ENCODE results near the gene SP110. TPM values are rescaled to one million over a fixed set of nuclear protein-coding genes. Genes with fewer than 3 reads are reported as not detected.

Gene SP110
- total and polyA plus RNA-seq, 2 donors (not counting 3 experiments of a cell fraction or from before 2014, with no cell fraction given): 10.2 to 10.7 TPM

DNA sequence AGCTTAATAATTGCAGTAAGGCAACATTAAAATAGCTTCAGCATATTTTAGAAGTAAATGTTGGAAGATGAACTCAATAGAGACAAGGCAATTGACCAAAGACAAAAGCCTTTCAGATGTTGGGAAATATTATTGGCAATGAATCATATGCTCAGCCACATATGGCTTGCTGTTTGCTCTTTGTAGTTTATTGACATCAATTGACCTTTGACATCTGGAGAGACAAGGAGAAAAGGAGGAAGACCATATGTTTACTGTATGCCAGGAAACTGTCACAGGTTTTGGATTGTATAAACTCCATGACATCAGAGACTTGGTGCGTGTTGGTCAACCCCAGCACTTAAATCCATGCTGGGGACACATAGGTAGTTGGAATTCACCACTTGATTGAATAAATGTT lies 90.4 kb downstream of the SP110 start:
- dilution Hi-C loops (cut with MboI; ENCODE audit: extremely low pct_ligation_motif_present, low sequenced_read_pairs) (no loop called here), intact Hi-C loops (cut with micrococcal nuclease) (loop anchor here (5.0 kb wide), 1 partner anchor 47 kb away; no protein-coding TSS in a partner anchor)
- no peak for TF ChIP-seq POLR2A (IDR thresholded peaks at IDR 0.05; ENCODE audit: low read depth, low read length)
- no peak for TF ChIP-seq CTCF (IDR thresholded peaks at IDR 0.05; ENCODE audit: extremely low read depth in 1 of 2, insufficient read depth in 1 of 2, low read depth in 1 of 2, low read length in 2 of 2)
- ChIA-PET CTCF (interaction anchor here (0.8 to 3.2 kb wide), 2 partner anchors 13 to 31 kb away, joined by 3 to 16 read pairs; no protein-coding TSS in a partner anchor), POLR2A (no interaction called here)
- FAIRE-seq: no peak
- no peak for DNase-seq (ENCODE audit: low read depth, low spot score)
- peaks cover 13% of the 10 kb centered on the region for H3K4me1 ChIP-seq (ENCODE audit: control insufficient read depth, extremely low read depth, insufficient read depth, low read length)
- no TSS peak for BruUV-seq (replicated peaks)
- H3K4me2 ChIP-seq (ENCODE audit: insufficient read depth, low read length): no peak overlapping the region
- no peaks in the 10 kb centered on the region for H4K20me1 ChIP-seq (replicated peaks; ENCODE audit: control insufficient read depth, extremely low read depth, insufficient read depth, low read length)
- H3K9ac ChIP-seq (replicated peaks; ENCODE audit: extremely low read depth, insufficient read depth, low read length): no peak overlapping the region
- H3K36me3 ChIP-seq (ENCODE audit: control insufficient read depth in 2 of 2, extremely low read depth in 1 of 2, insufficient read depth in 2 of 2, low read length in 2 of 2): no peaks in the 10 kb centered on the region
- no peak overlapping the region for H2AFZ ChIP-seq (ENCODE audit: low read depth, low read length)
- no peak overlapping the region for H3K27ac ChIP-seq (ENCODE audit: insufficient read depth, low read depth, low read length)
- H3K27me3 ChIP-seq (ENCODE audit: control insufficient read depth in 2 of 2, insufficient read depth in 2 of 2, low read length in 2 of 2): no peaks in the 10 kb centered on the region
- no peak overlapping the region for H3K4me3 ChIP-seq (replicated peaks in 1 of 3; ENCODE audit: insufficient read depth in 1 of 3, low read depth in 1 of 3, low read length in 3 of 3)
- H3K9me3 ChIP-seq (replicated peaks; ENCODE audit: control insufficient read depth, insufficient read depth, low read length): no peaks in the 10 kb centered on the region
- H3K9me1 ChIP-seq (replicated peaks; ENCODE audit: control insufficient read depth, extremely low read depth, insufficient read depth, low read length): no peaks in the 10 kb centered on the region
- no peaks in the 10 kb centered on the region for H3K79me2 ChIP-seq (ENCODE audit: control insufficient read depth, insufficient read depth, low read length)

DNA sequence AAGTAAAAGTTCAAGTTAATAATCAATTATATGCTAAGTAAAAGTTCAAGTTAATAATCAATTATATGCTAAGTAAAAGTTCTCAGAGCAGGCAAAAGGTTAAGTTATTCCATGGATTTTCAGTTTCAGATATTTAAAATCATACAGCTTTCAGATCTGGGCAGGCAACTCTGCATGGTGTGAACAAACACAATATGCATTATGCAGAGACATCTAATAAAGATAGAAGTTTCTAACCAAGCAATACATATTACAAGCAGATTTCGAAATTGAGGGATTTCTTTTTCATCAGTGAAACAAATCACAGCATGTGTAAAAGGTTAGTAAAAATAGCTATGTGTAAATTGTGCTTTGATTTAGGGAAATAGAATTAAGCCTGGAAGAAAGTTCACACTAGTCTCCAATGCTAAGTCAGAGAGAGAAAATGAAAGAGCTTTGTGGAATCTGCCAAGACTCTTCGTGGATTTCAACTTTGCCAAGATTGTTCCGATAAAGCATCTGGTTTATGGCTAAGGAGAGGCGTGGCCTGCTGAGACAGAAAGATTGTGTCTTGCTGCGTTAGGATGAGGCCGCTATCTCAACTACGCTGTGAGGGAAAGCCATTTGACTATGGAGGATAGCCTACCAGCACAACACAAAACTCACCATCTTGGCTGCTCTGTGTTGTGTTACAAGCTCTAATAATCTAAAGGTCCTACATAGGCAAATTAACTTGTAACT lies 91.0 kb downstream of the SP110 start:
- dilution Hi-C loops (cut with MboI; ENCODE audit: extremely low pct_ligation_motif_present, low sequenced_read_pairs): no loop called here
- no peak for DNase-seq (ENCODE audit: low read depth, low spot score)
- Histone ChIP-seq H3K9me1 (replicated peaks; ENCODE audit: control insufficient read depth, extremely low read depth, insufficient read depth, low read length) (no peaks in the 10 kb centered on the region), H3K27me3 (ENCODE audit: control insufficient read depth in 2 of 2, insufficient read depth in 2 of 2, low read length in 2 of 2) (no peaks in the 10 kb centered on the region), H3K4me1 (ENCODE audit: control insufficient read depth, extremely low read depth, insufficient read depth, low read length) (peaks cover 13% of the 10 kb centered on the region), H3K27ac (ENCODE audit: insufficient read depth, low read depth, low read length) (no peak overlapping the region), H4K20me1 (replicated peaks; ENCODE audit: control insufficient read depth, extremely low read depth, insufficient read depth, low read length) (no peaks in the 10 kb centered on the region), H3K9ac (replicated peaks; ENCODE audit: extremely low read depth, insufficient read depth, low read length) (no peak overlapping the region), H3K4me2 (ENCODE audit: insufficient read depth, low read length) (no peak overlapping the region), H3K79me2 (ENCODE audit: control insufficient read depth, insufficient read depth, low read length) (no peaks in the 10 kb centered on the region), H3K36me3 (ENCODE audit: control insufficient read depth in 2 of 2, extremely low read depth in 1 of 2, insufficient read depth in 2 of 2, low read length in 2 of 2) (no peaks in the 10 kb centered on the region), H3K4me3 (replicated peaks in 1 of 3; ENCODE audit: insufficient read depth in 1 of 3, low read depth in 1 of 3, low read length in 3 of 3) (no peak overlapping the region), H2AFZ (ENCODE audit: low read depth, low read length) (no peak overlapping the region), H3K9me3 (replicated peaks; ENCODE audit: control insufficient read depth, insufficient read depth, low read length) (no peaks in the 10 kb centered on the region)
- TF ChIP-seq POLR2AphosphoS5 (IDR thresholded peaks at IDR 0.05; ENCODE audit: insufficient read depth, low read depth, low read length) (no peak), CTCF (IDR thresholded peaks at IDR 0.05; ENCODE audit: extremely low read depth in 1 of 2, insufficient read depth in 1 of 2, low read depth in 1 of 2, low read length in 2 of 2) (no peak), EZH2 (IDR thresholded peaks at IDR 0.05; ENCODE audit: borderline replicate concordance, low read depth, low read length, severe bottlenecking) (no peak), FOS (IDR thresholded peaks at IDR 0.05; ENCODE audit: borderline replicate concordance, insufficient read depth, low read length) (no peak), POLR2A (IDR thresholded peaks at IDR 0.05; ENCODE audit: low read depth, low read length) (no peak), GATA2 (IDR thresholded peaks at IDR 0.05; ENCODE audit: insufficient read depth, insufficient read length, low read depth, low read length) (no peak), MYC (IDR thresholded peaks at IDR 0.05; ENCODE audit: low read depth, low read length) (no peak), JUN (IDR thresholded peaks at IDR 0.05; ENCODE audit: borderline replicate concordance, insufficient read depth, insufficient read length, low read depth) (no peak)
- TF ChIP-seq, protein P1, sequence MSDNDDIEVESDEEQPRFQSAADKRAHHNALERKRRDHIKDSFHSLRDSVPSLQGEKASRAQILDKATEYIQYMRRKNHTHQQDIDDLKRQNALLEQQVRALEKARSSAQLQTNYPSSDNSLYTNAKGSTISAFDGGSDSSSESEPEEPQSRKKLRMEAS (IDR thresholded peaks at IDR 0.05; ENCODE audit: insufficient read depth, insufficient read length): no peak
- intact Hi-C loops (cut with micrococcal nuclease): loop anchor here (5.0 kb wide), 1 partner anchor 46 kb away; no protein-coding TSS in a partner anchor
- CTCF ChIA-PET: interaction anchor here (0.6 to 3.2 kb wide), 3 partner anchors 13 to 101 kb away, joined by 3 to 16 read pairs (median 3); no protein-coding TSS in a partner anchor
- FAIRE-seq: no peak
- BruUV-seq (replicated peaks): no TSS peak
- POLR2A ChIA-PET: no interaction called here
